ENCODE measurements around the gene JMJD8.

DNA sequence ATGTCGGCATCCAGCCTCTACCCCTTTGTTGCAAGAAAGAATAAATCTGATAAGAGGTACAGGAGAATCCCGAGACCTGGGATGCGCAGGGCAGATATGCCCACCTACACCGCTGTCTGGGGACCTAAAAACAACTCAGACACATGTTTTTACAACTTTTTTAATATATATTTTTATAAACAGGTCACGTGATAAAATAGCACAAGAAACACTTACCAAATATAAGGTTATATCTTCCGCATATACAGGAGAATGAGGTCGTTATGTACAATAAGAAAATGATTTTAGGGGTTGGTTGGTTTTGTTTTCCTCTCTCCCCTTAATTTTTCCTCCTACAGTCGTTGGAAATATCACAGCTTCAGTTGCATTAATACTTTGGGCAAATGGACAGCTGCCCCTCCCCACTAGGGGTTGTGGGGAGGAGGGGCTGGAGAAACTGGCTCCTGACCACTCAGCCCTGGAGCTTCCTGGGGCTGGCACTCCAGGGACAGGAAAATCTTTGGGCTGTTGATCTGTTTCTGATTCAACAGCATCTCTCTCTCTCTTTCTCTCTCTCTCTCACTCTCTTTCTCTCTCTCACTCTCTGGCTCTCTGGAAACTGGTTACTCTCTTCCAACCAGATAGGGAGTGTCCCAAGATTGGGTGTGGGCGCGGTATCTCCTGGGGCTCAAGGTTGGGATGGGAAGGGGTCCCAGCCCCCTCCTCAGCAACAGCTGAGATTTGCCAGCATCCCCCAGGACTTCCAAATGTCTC is 8.4 kb upstream of the JMJD8 start:
- TF ChIP-seq, protein P1, sequence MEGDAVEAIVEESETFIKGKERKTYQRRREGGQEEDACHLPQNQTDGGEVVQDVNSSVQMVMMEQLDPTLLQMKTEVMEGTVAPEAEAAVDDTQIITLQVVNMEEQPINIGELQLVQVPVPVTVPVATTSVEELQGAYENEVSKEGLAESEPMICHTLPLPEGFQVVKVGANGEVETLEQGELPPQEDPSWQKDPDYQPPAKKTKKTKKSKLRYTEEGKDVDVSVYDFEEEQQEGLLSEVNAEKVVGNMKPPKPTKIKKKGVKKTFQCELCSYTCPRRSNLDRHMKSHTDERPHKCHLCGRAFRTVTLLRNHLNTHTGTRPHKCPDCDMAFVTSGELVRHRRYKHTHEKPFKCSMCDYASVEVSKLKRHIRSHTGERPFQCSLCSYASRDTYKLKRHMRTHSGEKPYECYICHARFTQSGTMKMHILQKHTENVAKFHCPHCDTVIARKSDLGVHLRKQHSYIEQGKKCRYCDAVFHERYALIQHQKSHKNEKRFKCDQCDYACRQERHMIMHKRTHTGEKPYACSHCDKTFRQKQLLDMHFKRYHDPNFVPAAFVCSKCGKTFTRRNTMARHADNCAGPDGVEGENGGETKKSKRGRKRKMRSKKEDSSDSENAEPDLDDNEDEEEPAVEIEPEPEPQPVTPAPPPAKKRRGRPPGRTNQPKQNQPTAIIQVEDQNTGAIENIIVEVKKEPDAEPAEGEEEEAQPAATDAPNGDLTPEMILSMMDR (IDR thresholded peaks at IDR 0.05): no peak
- no peak for TF ChIP-seq POLR2A (IDR thresholded peaks at IDR 0.05)

Measured in lower leg skin (tissue), 3 donors.